Mucosa of descending colon (tissue), 3 donors: Measurements from ENCODE around the gene BRCA2. TPM values are rescaled to one million over a fixed set of nuclear protein-coding genes. Genes with fewer than 3 reads are reported as not detected.

Experiments
- ATAC-seq: fragments of 200-7000 bp; cut with Tn5 transposase; one replicate; pipeline ENCODE4 v1.9.1; 2020; ENCODE audit warnings: mild to moderate bottlenecking, moderate library complexity
- DNase-seq, 3 donors: peaks; one replicate each; pipeline ENCODE4 v3.0.0-alpha.2; 2020
- H3K36me3 ChIP-seq: fragments of 200-600 bp; one replicate; pipeline ENCODE4 v1.8.0; 2021; ENCODE audit warnings: low read depth, mild to moderate bottlenecking
- H3K4me1 ChIP-seq: fragments of 200-600 bp; one replicate; pipeline ENCODE4 v1.8.0; 2021; ENCODE audit warnings: low read depth, mild to moderate bottlenecking
- H3K4me3 ChIP-seq: fragments of 200-600 bp; one replicate; pipeline ENCODE4 v1.8.0; 2021; ENCODE audit warnings: mild to moderate bottlenecking
- H3K9me3 ChIP-seq: fragments of 200-600 bp; one replicate; pipeline ENCODE4 v1.8.0; 2021; ENCODE audit warnings: mild to moderate bottlenecking
- CTCF ChIP-seq: fragments of 200-600 bp; IDR thresholded peaks from one replicate; pipeline ENCODE4 v1.8.0; 2022; ENCODE audit warnings: antibody characterized with exemption, mild to moderate bottlenecking
- intact Hi-C, 2 donors: fragments of 100-400 bp; cut with DNase I in 1 of 2; cut with micrococcal nuclease in 1 of 2; formaldehyde crosslinking; loops; one replicate each; pipeline versions ENCODE4 v1.11.0 to v1.11.1; 2022; cut with DNase I, micrococcal nuclease
- total RNA-seq, 3 donors: library from RNA; stranded (reverse); fragmentation: NEBNext Ultra II Directional in 2 of 3; extraction: Animal tissue kit (Norgen Biotek cat#: 25700) in 2 of 3; gene quantifications; one replicate each; pipeline versions ENCODE4 v1.2.1 to v1.2.4, GENCODE V29; 2021 to 2023
- donor health status: DM: no; HTN: no; CAD: no; lungs with moderate emphysema.
- donor health status: DM: no; HTN: no; CAD: no.
- donor health status: DM: no; HTN: yes; CAD: no.

The BRCA2 gene
- total RNA-seq, 3 donors from 2014 or later: 1.8 to 4.8 (median 2.5) TPM

- no peak overlapping the region for H3K4me3 ChIP-seq
- ATAC-seq: peak; percentile 80
Measured at GRCh38 chr13:32310134-32310706, 5.1 kb upstream of the BRCA2 start.

GRCh38 chr13:32311188-32311897 lies 4.0 kb upstream of the BRCA2 start:
- H3K4me3 ChIP-seq: no peak overlapping the region
- no peak for ATAC-seq
- H3K9me3 ChIP-seq: no peaks in the 10 kb centered on the region
- no peak for TF ChIP-seq CTCF
- DNase-seq: peak in 1 of 3 donors; percentile 48
- intact Hi-C loops: loop anchor here in 1 of 2 donors (10.0 kb wide), 1 partner anchor 113 kb away; the partner anchor contains the start of gene N4BP2L1
- peaks cover 4% of the 10 kb centered on the region for H3K4me1 ChIP-seq
- H3K36me3 ChIP-seq: no peaks in the 10 kb centered on the region

More at GRCh38 chr13:32310134-32310706, 5.1 kb upstream of the BRCA2 start:
- TF ChIP-seq CTCF: peak; percentile 70
- intact Hi-C loops: loop anchor here in 1 of 2 donors (10.0 kb wide), 1 partner anchor 115 kb away; the partner anchor contains the start of gene N4BP2L1
- Histone ChIP-seq H3K9me3 (no peaks in the 10 kb centered on the region), H3K4me1 (no peaks in the 10 kb centered on the region), H3K36me3 (no peaks in the 10 kb centered on the region)
- peak in 1 of 3 donors; percentile 31 for DNase-seq

- peak; percentile 39 for ATAC-seq
- no peaks in the 10 kb centered on the region for H3K9me3 ChIP-seq
- intact Hi-C loops: loop anchor here in 1 of 2 donors (10.0 kb wide), 1 partner anchor 110 kb away; the partner anchor contains the start of gene N4BP2L1
- H3K36me3 ChIP-seq: no peaks in the 10 kb centered on the region
- peak overlapping the region; percentile 54 for H3K4me3 ChIP-seq
- no peak for TF ChIP-seq CTCF
- peak; percentile 50 to 76 (median 66) for DNase-seq
- peaks cover 5% of the 10 kb centered on the region for H3K4me1 ChIP-seq
Measured at GRCh38 chr13:32314271-32315237, 754 bp upstream of the BRCA2 start.

GRCh38 chr13:32316028-32316339 lies 676 bp downstream of the BRCA2 start:
- DNase-seq (no peak), ATAC-seq (peak; percentile 27)
- Histone ChIP-seq H3K36me3 (no peaks in the 10 kb centered on the region), H3K4me1 (peaks cover 5% of the 10 kb centered on the region), H3K4me3 (peak overlapping the region; percentile 54), H3K9me3 (no peaks in the 10 kb centered on the region)
- intact Hi-C loops: loop anchor here in 1 of 2 donors (10.0 kb wide), 1 partner anchor 109 kb away; the partner anchor contains the start of gene N4BP2L1
- TF ChIP-seq CTCF: no peak

- Histone ChIP-seq H3K9me3 (no peaks in the 10 kb centered on the region), H3K4me3 (no peak overlapping the region), H3K4me1 (peaks cover 5% of the 10 kb centered on the region), H3K36me3 (no peaks in the 10 kb centered on the region)
- ATAC-seq: no peak
- no peak for TF ChIP-seq CTCF
- DNase-seq: no peak
- intact Hi-C loops: loop anchor here in 1 of 2 donors (10.0 kb wide), 1 partner anchor 108 kb away; the partner anchor contains the start of gene N4BP2L1
Measured at GRCh38 chr13:32316501-32316900, 1.2 kb downstream of the BRCA2 start.
